Duodenal mucosa (tissue), 2 donors: ENCODE measurements around the gene TLCD3B.
A peak's percentile ranks its signal among the peaks of the same experiment; 100 is the strongest.

ENCODE experiments used
- H3K27ac ChIP-seq: one replicate; pipeline ENCODE4 v1.7.0; 2013; ENCODE audit warnings: low read depth, low read length
- H3K27me3 ChIP-seq, 2 donors: one replicate each; pipeline ENCODE4 v1.7.0; 2013; ENCODE audit warnings: low read length in 2 of 2, control low read depth in 1 of 2; ENCODE audit not compliant: insufficient read depth in 2 of 2, control insufficient read depth in 1 of 2
- H3K36me3 ChIP-seq, 2 donors: one replicate each; pipeline ENCODE4 v1.7.0; 2013; ENCODE audit warnings: low read length in 2 of 2, control low read depth in 1 of 2; ENCODE audit not compliant: insufficient read depth in 2 of 2, control insufficient read depth in 1 of 2
- H3K4me1 ChIP-seq, 2 donors: one replicate each; pipeline ENCODE4 v1.7.0; 2013; ENCODE audit warnings: low read length in 2 of 2, control low read depth in 1 of 2; ENCODE audit not compliant: insufficient read depth in 2 of 2, control insufficient read depth in 1 of 2
- H3K4me3 ChIP-seq, 2 donors: one replicate each; pipeline ENCODE4 v1.7.0; 2013; ENCODE audit warnings: low read length in 2 of 2, low read depth in 1 of 2
- H3K9ac ChIP-seq, 2 donors: one replicate each; pipeline ENCODE4 v1.7.0; 2013; ENCODE audit warnings: low read length in 2 of 2, low read depth in 1 of 2
- H3K9me3 ChIP-seq, 2 donors: one replicate each; pipeline ENCODE4 v1.7.0; 2013; ENCODE audit warnings: low read length in 2 of 2, control low read depth in 1 of 2; ENCODE audit not compliant: control insufficient read depth in 1 of 2

TLCD3B gene

GRCh38 chr16:29995911-29996765 lies 34.9 kb downstream of the TLCD3B start, which contains the start of gene INO80E:
TSS of gene INO80E (plus strand) at chr16:29996241. CDS start at chr16:29996311, 70 bp downstream.
- H3K36me3 ChIP-seq: peaks cover 6 to 47% of the 10 kb centered on the region in 2 donors
- H3K27ac ChIP-seq: peak within 1 kb of the TSS; percentile 97
- H3K4me3 ChIP-seq: peak within 1 kb of the TSS; percentile 97
- H3K4me1 ChIP-seq: peaks cover 22% of the 10 kb centered on the region in 2 donors
- no peaks in the 10 kb centered on the region for H3K9me3 ChIP-seq
- peak within 1 kb of the TSS; percentile 82 to 95 for H3K9ac ChIP-seq
- no peaks in the 10 kb centered on the region for H3K27me3 ChIP-seq

GRCh38 chr16:29995324-29995910 lies 35.7 kb downstream of the TLCD3B start, which contains the start of gene HIRIP3:
TSS of gene HIRIP3 (minus strand) at chr16:29995617. CDS start at chr16:29995605, 12 bp downstream.
- Histone ChIP-seq H3K27ac (peak within 1 kb of the TSS; percentile 97), H3K4me3 (peak within 1 kb of the TSS; percentile 97), H3K36me3 (peaks cover 9 to 47% of the 10 kb centered on the region in 2 donors), H3K9me3 (no peaks in the 10 kb centered on the region), H3K9ac (peak within 1 kb of the TSS; percentile 82 to 95), H3K27me3 (no peaks in the 10 kb centered on the region), H3K4me1 (peaks cover 22% of the 10 kb centered on the region in 2 donors)

GRCh38 chr16:29994600-29995323 lies 36.3 kb downstream of the TLCD3B start:
- peak overlapping the region; percentile 97 for H3K27ac ChIP-seq
- no peaks in the 10 kb centered on the region for H3K27me3 ChIP-seq
- H3K4me3 ChIP-seq: peak overlapping the region; percentile 97
- H3K36me3 ChIP-seq: peaks cover 12 to 45% of the 10 kb centered on the region in 2 donors
- H3K4me1 ChIP-seq: peaks cover 22% of the 10 kb centered on the region in 2 donors
- H3K9me3 ChIP-seq: no peaks in the 10 kb centered on the region
- H3K9ac ChIP-seq: peak overlapping the region; percentile 50 to 95

GRCh38 chr16:29993903-29994599 lies 37.0 kb downstream of the TLCD3B start:
- no peak overlapping the region for H3K27ac ChIP-seq
- H3K9me3 ChIP-seq: no peaks in the 10 kb centered on the region
- H3K4me1 ChIP-seq: peaks cover 22% of the 10 kb centered on the region in 2 donors
- peak overlapping the region; percentile 97 for H3K4me3 ChIP-seq
- peaks cover 17 to 46% of the 10 kb centered on the region in 2 donors for H3K36me3 ChIP-seq
- no peak overlapping the region for H3K9ac ChIP-seq
- H3K27me3 ChIP-seq: no peaks in the 10 kb centered on the region

GRCh38 chr16:29993191-29993902 lies 37.7 kb downstream of the TLCD3B start:
- no peaks in the 10 kb centered on the region for H3K9me3 ChIP-seq
- no peaks in the 10 kb centered on the region for H3K27me3 ChIP-seq
- no peak overlapping the region for H3K27ac ChIP-seq
- H3K9ac ChIP-seq: no peak overlapping the region
- H3K4me3 ChIP-seq: no peak overlapping the region
- H3K4me1 ChIP-seq: peaks cover 22% of the 10 kb centered on the region in 2 donors
- peaks cover 24 to 52% of the 10 kb centered on the region in 2 donors for H3K36me3 ChIP-seq

- no peak overlapping the region for H3K9ac ChIP-seq
- H3K4me3 ChIP-seq: no peak overlapping the region
- H3K9me3 ChIP-seq: no peaks in the 10 kb centered on the region
- H3K4me1 ChIP-seq: peaks cover 22% of the 10 kb centered on the region in 2 donors
- H3K27ac ChIP-seq: no peak overlapping the region
- H3K36me3 ChIP-seq: peaks cover 30 to 56% of the 10 kb centered on the region in 2 donors
- H3K27me3 ChIP-seq: no peaks in the 10 kb centered on the region
These were observed 38.6 kb downstream of the TLCD3B start for GRCh38 chr16:29992344-29992967.

GRCh38 chr16:29991571-29991904 lies 39.5 kb downstream of the TLCD3B start:
- Histone ChIP-seq H3K36me3 (peaks cover 34 to 60% of the 10 kb centered on the region in 2 donors), H3K4me1 (peaks cover 15 to 16% of the 10 kb centered on the region in 2 donors), H3K9me3 (no peaks in the 10 kb centered on the region), H3K9ac (no peak overlapping the region), H3K4me3 (no peak overlapping the region), H3K27ac (no peak overlapping the region), H3K27me3 (no peaks in the 10 kb centered on the region)

- peaks cover 12 to 16% of the 10 kb centered on the region in 2 donors for H3K4me1 ChIP-seq
- peaks cover 39 to 65% of the 10 kb centered on the region in 2 donors for H3K36me3 ChIP-seq
- H3K27ac ChIP-seq: no peak overlapping the region
These were observed 40.0 kb downstream of the TLCD3B start for GRCh38 chr16:29990883-29991570.

More at GRCh38 chr16:29990883-29991570, 40.0 kb downstream of the TLCD3B start:
- Histone ChIP-seq H3K27me3 (no peaks in the 10 kb centered on the region), H3K4me3 (no peak overlapping the region), H3K9me3 (no peaks in the 10 kb centered on the region), H3K9ac (no peak overlapping the region)
